PFSK-1 (cell line): ENCODE data around the gene GNB1.

ENCODE experiments used
- FOXP2 ChIP-seq: optimal IDR thresholded peaks from 2 replicates; pipeline ENCODE3; 2011; ENCODE audit warnings: borderline replicate concordance, control low read depth, inconsistent platforms; ENCODE audit not compliant: insufficient read depth; ENCODE audit errors: extremely low read length, extremely low read depth
- POLR2AphosphoS5 ChIP-seq: IDR thresholded peaks from 2 replicates; pipeline ENCODE4 v1.6.1; 2012; ENCODE audit warnings: low read depth, mild to moderate bottlenecking, control low read depth, low read length, moderate library complexity
- SIN3A ChIP-seq: IDR thresholded peaks from 2 replicates; pipeline ENCODE4 v1.6.1; 2012; ENCODE audit warnings: mild to moderate bottlenecking, low read length, moderate library complexity, borderline replicate concordance; ENCODE audit not compliant: insufficient read depth
- TAF1 ChIP-seq: IDR thresholded peaks from 2 replicates; pipeline ENCODE4 v1.6.1; 2012; ENCODE audit warnings: low read length, control low read depth, borderline replicate concordance; ENCODE audit not compliant: insufficient read depth
- TF ChIP-seq, protein P1 (sequence below), 2 experiments: IDR thresholded peaks; 2 replicates each; pipeline versions ENCODE4 v1.6.1 to v1.8.0; 2011 to 2012; ENCODE audit warnings: low read depth in 2 of 2, low read length in 2 of 2, control low read depth in 1 of 2, inconsistent platforms in 1 of 2, mild to moderate bottlenecking in 1 of 2, moderate library complexity in 1 of 2; ENCODE audit not compliant: insufficient read depth in 1 of 2

Gene GNB1

DNA sequence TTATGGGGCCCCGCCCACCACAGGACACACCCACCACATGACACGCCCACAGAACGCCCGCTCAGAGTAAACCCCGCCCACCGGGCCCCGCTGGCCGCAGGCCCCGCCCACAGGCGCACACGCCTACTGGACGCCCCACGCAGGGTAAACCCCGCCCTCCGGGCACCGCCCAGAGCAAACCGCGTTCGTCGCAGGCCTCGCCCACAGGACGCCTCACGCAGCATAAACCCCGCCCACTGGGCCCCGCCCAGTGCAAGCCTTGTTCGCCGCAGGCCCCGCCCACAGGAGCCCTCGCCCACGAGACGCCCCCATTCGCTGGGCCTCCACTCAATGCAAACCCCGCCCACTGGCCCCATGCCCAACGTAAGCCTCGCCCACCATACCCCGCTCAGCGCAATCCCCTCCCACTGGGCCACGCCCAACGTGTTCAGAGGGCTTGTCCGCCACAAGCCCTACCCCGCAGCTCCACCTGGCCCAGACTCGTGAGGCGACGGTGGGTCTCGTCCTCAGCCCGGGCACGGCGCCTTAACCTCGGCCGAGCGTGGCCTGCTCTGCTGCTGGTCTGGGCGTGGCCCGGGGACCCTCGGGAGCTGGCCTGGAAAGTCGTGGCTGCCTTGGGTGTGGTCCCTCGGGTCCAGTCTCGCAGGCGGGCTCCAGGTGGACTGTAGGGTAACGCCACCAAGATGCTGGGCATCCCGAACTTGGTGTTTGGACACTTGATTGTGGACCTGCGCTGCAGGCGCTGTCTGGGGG, 28.6 kb upstream of the GNB1 start:
- peak; percentile 8 for TF ChIP-seq FOXP2
- TF ChIP-seq SIN3A = no peak

DNA sequence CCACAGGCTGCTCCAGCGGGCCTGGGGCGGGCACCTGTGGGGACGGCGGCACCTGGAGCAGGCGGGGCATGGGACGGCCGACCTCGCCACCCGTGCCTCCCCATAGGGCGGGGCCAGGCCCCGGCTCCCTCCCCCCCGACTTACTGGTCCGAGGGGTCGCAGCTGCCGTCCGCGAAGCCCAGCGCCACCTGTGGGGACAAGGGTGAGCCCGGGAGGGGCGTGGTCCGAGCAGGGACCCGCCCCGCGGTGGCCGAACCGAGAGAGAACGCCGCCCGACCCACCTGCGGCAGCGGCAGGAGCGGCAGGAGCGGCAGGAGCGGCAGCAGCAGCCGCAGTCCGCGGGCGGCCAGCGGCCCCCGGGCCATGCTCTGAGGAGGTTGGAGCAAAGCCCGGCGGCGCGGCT, 28.0 kb upstream of the GNB1 start, which contains the start of gene TMEM52:
Gene TMEM52 (minus strand): TSS at position 379 of the 403 bp plus-strand sequence. CDS start 14 bp downstream, at position 365.
- TF ChIP-seq FOXP2 (peak; percentile 2), TAF1 (no peak)

DNA sequence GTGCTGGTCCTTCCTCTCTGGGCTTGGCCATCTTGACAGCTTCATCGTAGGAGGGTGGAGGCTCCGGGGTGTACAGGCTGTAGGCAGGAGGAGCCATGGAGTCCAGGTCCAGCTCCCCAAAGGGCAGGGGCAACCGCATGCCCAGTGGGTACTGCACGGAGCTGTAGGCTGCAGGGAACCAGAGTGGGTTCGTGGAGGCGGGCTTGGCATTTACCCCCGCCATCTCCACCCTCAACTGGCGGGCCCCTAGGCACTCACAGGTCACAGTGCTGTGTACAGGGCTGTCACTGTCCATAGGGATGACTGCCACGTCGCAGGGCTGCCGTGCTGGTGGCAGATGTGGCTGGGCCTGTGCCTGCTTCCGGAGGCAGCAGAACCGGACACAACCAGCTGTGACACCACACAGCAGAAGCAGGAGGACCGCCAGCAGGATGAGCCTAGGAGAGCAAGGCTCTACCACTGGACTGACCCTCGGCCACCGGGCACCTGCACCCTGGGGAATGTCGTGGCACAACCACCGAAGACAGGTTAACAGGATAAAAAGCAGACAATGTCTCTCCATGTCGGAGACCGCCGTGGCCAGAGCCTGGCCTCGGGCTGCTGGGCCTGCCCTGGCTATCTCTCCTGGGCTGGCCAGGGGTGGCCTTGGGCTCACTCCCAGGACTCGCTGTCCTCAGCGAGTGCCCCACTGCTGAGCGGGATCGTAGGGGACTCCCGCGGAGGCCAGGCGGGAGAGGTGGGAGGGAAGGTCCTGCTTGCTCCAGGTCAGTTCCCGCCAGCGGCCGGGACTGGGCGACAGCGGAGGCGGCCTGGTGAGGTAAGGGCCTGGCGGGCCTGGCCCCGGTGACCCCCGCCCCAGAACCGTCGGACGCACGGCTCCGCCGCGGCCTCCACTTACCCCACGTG, 27.4 kb upstream of the GNB1 start:
- TF ChIP-seq POLR2AphosphoS5 = no peak
- TF ChIP-seq SIN3A = no peak
- no peak for TF ChIP-seq FOXP2
- TF ChIP-seq, protein P1, sequence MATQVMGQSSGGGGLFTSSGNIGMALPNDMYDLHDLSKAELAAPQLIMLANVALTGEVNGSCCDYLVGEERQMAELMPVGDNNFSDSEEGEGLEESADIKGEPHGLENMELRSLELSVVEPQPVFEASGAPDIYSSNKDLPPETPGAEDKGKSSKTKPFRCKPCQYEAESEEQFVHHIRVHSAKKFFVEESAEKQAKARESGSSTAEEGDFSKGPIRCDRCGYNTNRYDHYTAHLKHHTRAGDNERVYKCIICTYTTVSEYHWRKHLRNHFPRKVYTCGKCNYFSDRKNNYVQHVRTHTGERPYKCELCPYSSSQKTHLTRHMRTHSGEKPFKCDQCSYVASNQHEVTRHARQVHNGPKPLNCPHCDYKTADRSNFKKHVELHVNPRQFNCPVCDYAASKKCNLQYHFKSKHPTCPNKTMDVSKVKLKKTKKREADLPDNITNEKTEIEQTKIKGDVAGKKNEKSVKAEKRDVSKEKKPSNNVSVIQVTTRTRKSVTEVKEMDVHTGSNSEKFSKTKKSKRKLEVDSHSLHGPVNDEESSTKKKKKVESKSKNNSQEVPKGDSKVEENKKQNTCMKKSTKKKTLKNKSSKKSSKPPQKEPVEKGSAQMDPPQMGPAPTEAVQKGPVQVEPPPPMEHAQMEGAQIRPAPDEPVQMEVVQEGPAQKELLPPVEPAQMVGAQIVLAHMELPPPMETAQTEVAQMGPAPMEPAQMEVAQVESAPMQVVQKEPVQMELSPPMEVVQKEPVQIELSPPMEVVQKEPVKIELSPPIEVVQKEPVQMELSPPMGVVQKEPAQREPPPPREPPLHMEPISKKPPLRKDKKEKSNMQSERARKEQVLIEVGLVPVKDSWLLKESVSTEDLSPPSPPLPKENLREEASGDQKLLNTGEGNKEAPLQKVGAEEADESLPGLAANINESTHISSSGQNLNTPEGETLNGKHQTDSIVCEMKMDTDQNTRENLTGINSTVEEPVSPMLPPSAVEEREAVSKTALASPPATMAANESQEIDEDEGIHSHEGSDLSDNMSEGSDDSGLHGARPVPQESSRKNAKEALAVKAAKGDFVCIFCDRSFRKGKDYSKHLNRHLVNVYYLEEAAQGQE (IDR thresholded peaks at IDR 0.05; ENCODE audit: insufficient read depth in 1 of 2, low read depth in 2 of 2, low read length in 2 of 2) = no peak
- TF ChIP-seq TAF1 = no peak

DNA sequence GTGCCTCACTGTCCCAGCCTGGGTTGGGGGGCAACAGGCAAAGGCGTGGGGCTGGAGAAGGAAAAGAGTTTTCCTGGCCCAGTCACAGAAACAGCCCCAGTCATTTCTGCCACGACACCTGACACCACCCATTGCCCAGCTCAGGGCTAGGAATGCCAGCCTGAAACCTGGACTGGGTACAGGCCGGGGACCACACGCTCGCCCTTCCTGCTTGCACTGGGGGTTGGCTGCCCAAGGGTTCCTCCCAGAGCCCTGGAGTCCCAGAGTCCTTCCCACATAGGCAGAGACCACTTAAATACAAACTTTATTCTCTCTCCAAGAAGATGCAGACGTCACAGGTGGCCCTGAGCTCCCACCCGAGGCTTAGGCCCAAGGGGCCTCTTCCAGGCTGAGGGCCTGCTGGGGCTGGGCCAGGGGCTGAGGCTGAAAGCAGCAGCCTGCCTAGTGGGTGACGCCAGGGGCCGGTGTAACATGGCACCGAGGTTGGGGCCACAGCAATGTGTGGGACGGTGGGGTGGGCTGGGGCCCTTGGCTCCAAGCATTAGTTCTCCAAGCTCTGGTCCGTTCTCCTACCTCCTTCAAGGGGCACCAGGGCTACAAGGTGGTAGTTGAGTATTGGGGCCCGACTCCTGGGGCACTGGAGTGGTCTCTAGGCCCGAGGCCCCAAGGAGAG, 26.6 kb upstream of the GNB1 start:
- TF ChIP-seq SIN3A = no peak
- no peak for TF ChIP-seq TAF1
- no peak for TF ChIP-seq FOXP2
- TF ChIP-seq, protein P1 (IDR thresholded peaks at IDR 0.05; ENCODE audit: insufficient read depth in 1 of 2, low read depth in 2 of 2, low read length in 2 of 2) = no peak
- no peak for TF ChIP-seq POLR2AphosphoS5

DNA sequence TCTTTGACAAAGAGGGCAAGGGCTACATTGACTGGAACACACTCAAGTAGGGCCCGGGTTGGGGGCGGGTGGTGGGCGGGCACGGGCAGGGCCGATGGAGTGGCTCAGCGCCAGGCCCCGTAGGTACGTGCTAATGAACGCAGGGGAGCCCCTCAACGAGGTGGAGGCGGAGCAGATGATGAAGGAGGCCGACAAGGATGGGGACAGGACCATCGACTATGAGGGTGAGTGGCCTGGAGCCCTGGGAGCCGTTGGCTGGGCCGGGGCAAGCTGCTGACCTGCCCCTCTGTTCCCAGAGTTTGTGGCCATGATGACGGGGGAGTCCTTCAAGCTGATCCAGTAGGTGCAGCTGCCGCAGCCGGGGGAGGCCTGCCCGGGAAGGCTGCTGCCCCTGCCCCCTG, 26.0 kb upstream of the GNB1 start:
- TF ChIP-seq, protein P1 (IDR thresholded peaks at IDR 0.05; ENCODE audit: insufficient read depth in 1 of 2, low read depth in 2 of 2, low read length in 2 of 2) = no peak
- TF ChIP-seq POLR2AphosphoS5 (no peak), SIN3A (no peak), FOXP2 (no peak), TAF1 (no peak)
